IMR-90 (cell line): ENCODE measurements around the gene MICB. TPM values are rescaled to one million over a fixed set of nuclear protein-coding genes. Genes with fewer than 3 reads are reported as not detected.

Experiments used
- ATAC-seq: fragments of 200-7000 bp; cut with Tn5 transposase; 2 replicates; pipeline ENCODE4 v1.9.1; 2020; ENCODE audit warnings: low read depth, mild to moderate bottlenecking, moderate library complexity
- BruUV-seq: library from RNA; stranded (reverse); fragments of 400-500 nt; replicated peaks from 2 replicates; lab custom pipeline; 2021; lab: Mats Ljungman, UMichigan
- CTCF ChIA-PET: fragments of 300-600 bp; formaldehyde crosslinking; extraction: SDS; loops from one replicate; lab custom pipeline; 2021; ENCODE audit warnings: antibody characterized with exemption; lab: Yijun Ruan, JAX
- POLR2A ChIA-PET: fragments of 300-600 bp; sonication (Branson Sonifier 250); formaldehyde crosslinking; loops from one replicate; lab custom pipeline; 2022; ENCODE audit warnings: antibody characterized with exemption; ENCODE audit not compliant: unreplicated experiment; lab: Charles Lee
- DNase-seq: peaks from one replicate; pipeline ENCODE4 v3.0.0; 2013
- H2AFZ ChIP-seq: replicated peaks from 2 replicates; pipeline ENCODE3; 2013; ENCODE audit warnings: low read length, mild to moderate bottlenecking; ENCODE audit not compliant: poor library complexity
- H2AK5ac ChIP-seq: 2 replicates; pipeline ENCODE4 v1.6.1; 2013; ENCODE audit warnings: low read depth, low read length, inconsistent platforms
- H2AK9ac ChIP-seq: replicated peaks from 2 replicates; pipeline ENCODE3; 2013; ENCODE audit warnings: mild to moderate bottlenecking, low read depth, low read length, moderate library complexity; ENCODE audit not compliant: poor library complexity
- H2BK120ac ChIP-seq: 2 replicates; pipeline ENCODE4 v1.6.1; 2013; ENCODE audit warnings: low read depth, low read length, inconsistent platforms
- H2BK15ac ChIP-seq: 3 replicates; pipeline ENCODE4 v1.6.1; 2013; ENCODE audit warnings: low read depth, low read length, inconsistent platforms
- H2BK20ac ChIP-seq: 2 replicates; pipeline ENCODE4 v1.6.1; 2013; ENCODE audit warnings: low read depth, mild to moderate bottlenecking, inconsistent platforms, low read length, moderate library complexity
- H2BK5ac ChIP-seq: 2 replicates; pipeline ENCODE4 v1.6.1; 2013; ENCODE audit warnings: mild to moderate bottlenecking, low read depth, low read length, inconsistent platforms; ENCODE audit not compliant: poor library complexity, severe bottlenecking
- H3K14ac ChIP-seq: replicated peaks from 2 replicates; pipeline ENCODE4 v1.6.1; 2013; ENCODE audit warnings: low read depth, low read length, inconsistent platforms
- H3K18ac ChIP-seq: 2 replicates; pipeline ENCODE4 v1.6.1; 2013; ENCODE audit warnings: low read depth, low read length, control low read depth
- H3K23ac ChIP-seq: 2 replicates; pipeline ENCODE4 v1.6.1; 2013; ENCODE audit warnings: low read depth, low read length, inconsistent platforms
- H3K27ac ChIP-seq: 2 replicates; pipeline ENCODE4 v1.5.1; 2013; ENCODE audit warnings: mild to moderate bottlenecking, control low read depth, low read length; ENCODE audit not compliant: insufficient read depth
- H3K27me3 ChIP-seq: 2 replicates; pipeline ENCODE4 v1.6.1; 2013; ENCODE audit warnings: low read length; ENCODE audit not compliant: control insufficient read depth, insufficient read depth
- H3K36me3 ChIP-seq: 2 replicates; pipeline ENCODE4 v1.6.1; 2013; ENCODE audit warnings: low read length, mixed read lengths; ENCODE audit not compliant: control insufficient read depth, insufficient read depth
- H3K4ac ChIP-seq: 2 replicates; pipeline ENCODE4 v1.6.1; 2013; ENCODE audit warnings: low read depth, low read length, inconsistent platforms
- H3K4me1 ChIP-seq: 2 replicates; pipeline ENCODE4 v1.6.1; 2013; ENCODE audit warnings: low read length, mixed read lengths; ENCODE audit not compliant: control insufficient read depth, insufficient read depth
- H3K4me2 ChIP-seq: 2 replicates; pipeline ENCODE4 v1.6.1; 2013; ENCODE audit warnings: low read depth, mild to moderate bottlenecking, control low read depth, low read length, moderate library complexity
- H3K4me3 ChIP-seq: 2 replicates; pipeline ENCODE4 v1.5.1; 2013; ENCODE audit warnings: low read depth, mild to moderate bottlenecking, control low read depth, low read length, moderate library complexity; ENCODE audit not compliant: insufficient read depth
- H3K56ac ChIP-seq: 2 replicates; pipeline ENCODE4 v1.6.1; 2013; ENCODE audit warnings: low read length, inconsistent platforms; ENCODE audit not compliant: insufficient read depth; ENCODE audit errors: extremely low read depth
- H3K79me1 ChIP-seq, 2 experiments: 2 replicates each; pipeline ENCODE4 v1.6.1; 2013; ENCODE audit warnings: low read length in 2 of 2, inconsistent platforms in 1 of 2, low read depth in 1 of 2
- H3K9ac ChIP-seq: 2 replicates; pipeline ENCODE4 v1.6.1; 2013; ENCODE audit warnings: low read depth, low read length, control low read depth
- H3K9me1 ChIP-seq: 2 replicates; pipeline ENCODE4 v1.6.1; 2013; ENCODE audit warnings: low read length, inconsistent platforms; ENCODE audit not compliant: insufficient read depth
- H3K9me3 ChIP-seq: 2 replicates; pipeline ENCODE4 v1.6.1; 2013; ENCODE audit warnings: low read length; ENCODE audit not compliant: control insufficient read depth, insufficient read depth
- H4K20me1 ChIP-seq: 2 replicates; pipeline ENCODE4 v1.6.1; 2013; ENCODE audit warnings: low read length, inconsistent platforms; ENCODE audit not compliant: insufficient read depth
- H4K5ac ChIP-seq: 2 replicates; pipeline ENCODE4 v1.6.1; 2013; ENCODE audit warnings: mild to moderate bottlenecking, low read depth, low read length, control low read depth
- H4K8ac ChIP-seq, 2 experiments: 2 replicates each; pipeline ENCODE4 v1.6.1; 2013; ENCODE audit warnings: low read depth in 2 of 2, low read length in 2 of 2, control low read depth in 1 of 2, inconsistent platforms in 1 of 2
- H4K91ac ChIP-seq: 2 replicates; pipeline ENCODE4 v1.6.1; 2013; ENCODE audit warnings: low read depth, low read length, inconsistent platforms; ENCODE audit not compliant: insufficient read depth
- BHLHE40 ChIP-seq: fragments of 150-350 bp; IDR thresholded peaks from 2 replicates; pipeline ENCODE4 v1.6.1; 2016; ENCODE audit warnings: mild to moderate bottlenecking, low read depth, low read length
- CHD1 ChIP-seq: IDR thresholded peaks from 2 replicates; pipeline ENCODE4 v1.6.1; 2012; ENCODE audit warnings: low read depth, low read length, improper control_type of control experiment
- FOS ChIP-seq: fragments of 150-350 bp; IDR thresholded peaks from 2 replicates; pipeline ENCODE4 v1.6.1; 2016; ENCODE audit warnings: low read depth, low read length
- MAFK ChIP-seq: IDR thresholded peaks from 2 replicates; pipeline ENCODE4 v1.6.1; 2012; ENCODE audit warnings: low read depth, low read length, improper control_type of control experiment
- MAZ ChIP-seq: IDR thresholded peaks from 2 replicates; pipeline ENCODE4 v1.6.1; 2012; ENCODE audit warnings: low read depth, mild to moderate bottlenecking, low read length, improper control_type of control experiment, moderate library complexity, borderline replicate concordance
- NFE2L2 ChIP-seq: fragments of 150-350 bp; IDR thresholded peaks from 2 replicates; pipeline ENCODE4 v1.6.1; 2016; ENCODE audit warnings: low read depth, mild to moderate bottlenecking, low read length
- POLR2A ChIP-seq: IDR thresholded peaks from 2 replicates; pipeline ENCODE4 v1.6.1; 2012; ENCODE audit warnings: mild to moderate bottlenecking, low read depth, low read length
- RAD21 ChIP-seq: IDR thresholded peaks from 2 replicates; pipeline ENCODE4 v1.6.1; 2012; ENCODE audit warnings: low read length, improper control_type of control experiment
- RFX5 ChIP-seq: IDR thresholded peaks from 2 replicates; pipeline ENCODE4 v1.8.0; 2012; ENCODE audit warnings: low read depth, mild to moderate bottlenecking, low read length, moderate library complexity
- SMC3 ChIP-seq: fragments of 150-350 bp; IDR thresholded peaks from 2 replicates; pipeline ENCODE4 v1.6.1; 2016; ENCODE audit warnings: low read depth, mild to moderate bottlenecking, antibody characterized with exemption, low read length, moderate library complexity
- USF2 ChIP-seq: fragments of 150-350 bp; IDR thresholded peaks from 2 replicates; pipeline ENCODE4 v1.6.1; 2017; ENCODE audit warnings: mild to moderate bottlenecking, antibody characterized with exemption, low read length, low read depth
- WGBS, 2 experiments: methylation state at CpG; one replicate each; pipeline versions ENCODE4 v1.1.5 to v1.1.7; 2013; ENCODE audit warnings: missing lambda C conversion rate in 2 of 2; ENCODE audit not compliant: insufficient read length in 1 of 2; ENCODE audit errors: extremely low coverage in 2 of 2; 5-methylcytosine and 5-hydroxymethylcytosine counted together
- dilution Hi-C: fragments of 300-500 bp; cut with HindIII; formaldehyde crosslinking; loops from one replicate; pipeline ENCODE4 v1.14.3; 2018; ENCODE audit warnings: low sequenced_read_pairs; ENCODE audit not compliant: unreplicated experiment
- in situ Hi-C: fragments of 300-500 bp; cut with MboI; formaldehyde crosslinking; loops from 3 replicates; pipeline ENCODE4 v1.14.3; 2019; ENCODE audit warnings: low sequenced_read_pairs, inconsistent platforms, mixed read lengths
- intact Hi-C: fragments of 100-400 bp; cut with micrococcal nuclease; formaldehyde crosslinking; loops from 2 replicates; pipeline ENCODE4 v1.10.0; 2022
- polyA plus RNA-seq, 3 experiments: library from polyadenylated mRNA; depleted of rRNA; stranded (reverse); fragments of >200 nt; gene quantifications; 2 replicates each; pipeline ENCODE4 v1.2.3, GENCODE V29; 2012; ENCODE audit warnings: low replicate concordance in 1 of 3
- total RNA-seq: library from RNA; depleted of rRNA; stranded (reverse); fragments of >200 nt; gene quantifications from 2 replicates; pipeline ENCODE4 v1.2.3, GENCODE V29; 2012
- TF ChIP-seq, protein P1 (sequence below): fragments of 150-350 bp; IDR thresholded peaks from 2 replicates; pipeline ENCODE4 v1.6.1; 2016; ENCODE audit warnings: low read depth, mild to moderate bottlenecking, low read length, moderate library complexity, borderline replicate concordance

Gene MICB
- total and polyA plus RNA-seq, 2 of the 4 experiments (the other 2 are of a cell fraction): 9.6 to 11.1 TPM

GRCh38 chr6:31510007-31510406 lies 12.1 kb downstream of the MICB start:
- no peak overlapping the region for H3K4me3 ChIP-seq
- intact Hi-C loops (no loop called here), dilution Hi-C loops (no loop called here), in situ Hi-C loops (no loop called here)
- H2BK20ac ChIP-seq: no peak overlapping the region
- H2BK5ac ChIP-seq: no peak overlapping the region
- ChIA-PET POLR2A (no interaction called here), CTCF (no interaction called here)
- no peak for TF ChIP-seq NFE2L2
- no peak for TF ChIP-seq BHLHE40
- TF ChIP-seq USF2: no peak
- no peak for TF ChIP-seq FOS
- TF ChIP-seq SMC3: no peak
- TF ChIP-seq, protein P1, sequence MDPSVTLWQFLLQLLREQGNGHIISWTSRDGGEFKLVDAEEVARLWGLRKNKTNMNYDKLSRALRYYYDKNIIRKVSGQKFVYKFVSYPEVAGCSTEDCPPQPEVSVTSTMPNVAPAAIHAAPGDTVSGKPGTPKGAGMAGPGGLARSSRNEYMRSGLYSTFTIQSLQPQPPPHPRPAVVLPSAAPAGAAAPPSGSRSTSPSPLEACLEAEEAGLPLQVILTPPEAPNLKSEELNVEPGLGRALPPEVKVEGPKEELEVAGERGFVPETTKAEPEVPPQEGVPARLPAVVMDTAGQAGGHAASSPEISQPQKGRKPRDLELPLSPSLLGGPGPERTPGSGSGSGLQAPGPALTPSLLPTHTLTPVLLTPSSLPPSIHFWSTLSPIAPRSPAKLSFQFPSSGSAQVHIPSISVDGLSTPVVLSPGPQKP: no peak
- TF ChIP-seq CHD1: no peak
- no peak for TF ChIP-seq MAFK
- no peak for TF ChIP-seq RFX5
- TF ChIP-seq POLR2A: no peak
- TF ChIP-seq MAZ: no peak
- TF ChIP-seq RAD21: no peak
- peaks cover 15% of the 10 kb centered on the region for H3K9me1 ChIP-seq
- no peak overlapping the region for H2AFZ ChIP-seq
- H2BK120ac ChIP-seq: no peak overlapping the region
- no peaks in the 10 kb centered on the region for H3K9me3 ChIP-seq
- H3K4me2 ChIP-seq: no peak overlapping the region
- no TSS peak for BruUV-seq
- H4K91ac ChIP-seq: no peak overlapping the region
- no peak for ATAC-seq
- 43% methylated on average over 1 of the region's 4 CpGs; no CpG with 5 or more reads in 1 of the 2 experiments for WGBS, 2 experiments
- H3K9ac ChIP-seq: no peak overlapping the region
- peaks cover 11% of the 10 kb centered on the region; the same call in 1 of the 2 replicates for H3K36me3 ChIP-seq
- no peaks in the 10 kb centered on the region for H3K27me3 ChIP-seq
- peaks cover 5% of the 10 kb centered on the region; the same call in 1 of the 2 replicates for H3K4me1 ChIP-seq
- H2AK5ac ChIP-seq: no peak overlapping the region
- no peak overlapping the region for H4K5ac ChIP-seq
- H3K79me1 ChIP-seq: peaks cover 0 to 7% of the 10 kb centered on the region in 2 experiments; a peak in 2 of 4 replicates
- no peak overlapping the region for H3K23ac ChIP-seq
- no peak overlapping the region for H2BK15ac ChIP-seq
- H3K56ac ChIP-seq: no peak overlapping the region
- peaks cover 1% of the 10 kb centered on the region; the same call in 1 of the 2 replicates for H4K20me1 ChIP-seq
- no peak overlapping the region for H3K27ac ChIP-seq
- no peak overlapping the region for H4K8ac ChIP-seq
- DNase-seq: no peak
- no peak overlapping the region for H3K4ac ChIP-seq
- H3K14ac ChIP-seq: no peak overlapping the region
- no peak overlapping the region for H3K18ac ChIP-seq
- no peak overlapping the region for H2AK9ac ChIP-seq
